Globus pallidus (tissue), 1 donor: Measurements from ENCODE around the gene IRF9.

ENCODE experiments used
- DNase-seq: peaks from one replicate; pipeline ENCODE4 v3.0.0-alpha.2; 2015; ENCODE audit warnings: low spot score

The IRF9 gene

GRCh38 chr14:24132061-24132685 lies 28.9 kb upstream of the IRF9 start:
- no peak for DNase-seq

GRCh38 chr14:24132976-24133375 lies 28.1 kb upstream of the IRF9 start:
- DNase-seq, result no peak

GRCh38 chr14:24133735-24134134 lies 27.3 kb upstream of the IRF9 start:
- DNase-seq, result no peak

- DNase-seq, result no peak
Measured at GRCh38 chr14:24135584-24135833, 25.6 kb upstream of the IRF9 start.

GRCh38 chr14:24135834-24136683 lies 25.0 kb upstream of the IRF9 start, which contains the start of gene PSME1:
PSME1 (plus strand) TSS chr14:24136194; CDS start chr14:24136263, 69 bp downstream.
- peak; percentile 91 for DNase-seq

- DNase-seq, result no peak
Measured at GRCh38 chr14:24136684-24137528, 24.2 kb upstream of the IRF9 start.

GRCh38 chr14:24137529-24138395 lies 23.3 kb upstream of the IRF9 start:
- DNase-seq, result no peak

- no peak for DNase-seq
Measured at GRCh38 chr14:24138396-24139271, 22.4 kb upstream of the IRF9 start.

GRCh38 chr14:24139272-24139934 lies 21.7 kb upstream of the IRF9 start:
- DNase-seq, result no peak

- peak; percentile 99 for DNase-seq
Measured at GRCh38 chr14:24141097-24141880, 19.8 kb upstream of the IRF9 start, which contains the start of gene EMC9. EMC9 (minus strand) TSS chr14:24141591; CDS start chr14:24141304, 287 bp downstream.

GRCh38 chr14:24143511-24143910 lies 17.6 kb upstream of the IRF9 start:
- no peak for DNase-seq

- DNase-seq, result no peak
Measured at GRCh38 chr14:24144451-24144850, 16.6 kb upstream of the IRF9 start.

- no peak for DNase-seq
Measured at GRCh38 chr14:24145219-24145618, 15.8 kb upstream of the IRF9 start.

GRCh38 chr14:24145690-24146452 lies 15.2 kb upstream of the IRF9 start:
- DNase-seq, result no peak

GRCh38 chr14:24146453-24146977 lies 14.6 kb upstream of the IRF9 start, which contains the start of gene PSME2:
PSME2 (minus strand) TSS chr14:24146610; CDS start chr14:24146581, 29 bp downstream.
- peak; percentile 88 for DNase-seq

GRCh38 chr14:24146978-24147760 lies 13.9 kb upstream of the IRF9 start, which contains the start of gene RNF31:
RNF31 (plus strand) TSS chr14:24147498; CDS start chr14:24147699, 201 bp downstream.
- peak; percentile 99 for DNase-seq

- no peak for DNase-seq
Measured at GRCh38 chr14:24147761-24148428, 13.2 kb upstream of the IRF9 start.
